Activated T-helper 17 cell treated with anti-CD3 and anti-CD28 coated beads, Interleukin-2, amount 50 U/mL, for 72 hours (primary cell): Measurements from ENCODE around the gene RPL36AL. TPM values are rescaled to one million over a fixed set of nuclear protein-coding genes. Genes with fewer than 3 reads are reported as not detected.
"Not testable (repeated sequence)": the region's sequence is repeated elsewhere in the genome, so short reads cannot be mapped to it uniquely, and the experiment has no call there.

ENCODE experiments used
- ATAC-seq: fragments of 150-1000 bp; cut with Tn5 transposase; replicated peaks from 2 replicates; pipeline ENCODE4 v1.10.0; 2021; ENCODE audit warnings: mild to moderate bottlenecking, moderate library complexity
- H3K27ac Mint-ChIP-seq: one replicate; pipeline ENCODE4 v1.8.0; 2022; ENCODE audit warnings: mixed read lengths
- H3K27me3 Mint-ChIP-seq: one replicate; pipeline ENCODE4 v1.8.0; 2022; ENCODE audit warnings: mixed read lengths
- H3K36me3 Mint-ChIP-seq: one replicate; pipeline ENCODE4 v1.8.0; 2022; ENCODE audit warnings: low read depth, mild to moderate bottlenecking, mixed read lengths
- H3K4me1 Mint-ChIP-seq: one replicate; pipeline ENCODE4 v1.8.0; 2022; ENCODE audit warnings: mixed read lengths
- H3K4me3 Mint-ChIP-seq: one replicate; pipeline ENCODE4 v1.8.0; 2022; ENCODE audit warnings: mild to moderate bottlenecking, mixed read lengths
- H3K9me3 Mint-ChIP-seq: one replicate; pipeline ENCODE4 v1.8.0; 2022; ENCODE audit warnings: mixed read lengths
- total RNA-seq, 2 donors: library from RNA; stranded (reverse); gene quantifications; one replicate each; pipeline ENCODE4 v1.2.3, GENCODE V29; 2022

RPL36AL gene
- total RNA-seq, result 100 to 1,000 TPM; 182 to 184 TPM

DNA sequence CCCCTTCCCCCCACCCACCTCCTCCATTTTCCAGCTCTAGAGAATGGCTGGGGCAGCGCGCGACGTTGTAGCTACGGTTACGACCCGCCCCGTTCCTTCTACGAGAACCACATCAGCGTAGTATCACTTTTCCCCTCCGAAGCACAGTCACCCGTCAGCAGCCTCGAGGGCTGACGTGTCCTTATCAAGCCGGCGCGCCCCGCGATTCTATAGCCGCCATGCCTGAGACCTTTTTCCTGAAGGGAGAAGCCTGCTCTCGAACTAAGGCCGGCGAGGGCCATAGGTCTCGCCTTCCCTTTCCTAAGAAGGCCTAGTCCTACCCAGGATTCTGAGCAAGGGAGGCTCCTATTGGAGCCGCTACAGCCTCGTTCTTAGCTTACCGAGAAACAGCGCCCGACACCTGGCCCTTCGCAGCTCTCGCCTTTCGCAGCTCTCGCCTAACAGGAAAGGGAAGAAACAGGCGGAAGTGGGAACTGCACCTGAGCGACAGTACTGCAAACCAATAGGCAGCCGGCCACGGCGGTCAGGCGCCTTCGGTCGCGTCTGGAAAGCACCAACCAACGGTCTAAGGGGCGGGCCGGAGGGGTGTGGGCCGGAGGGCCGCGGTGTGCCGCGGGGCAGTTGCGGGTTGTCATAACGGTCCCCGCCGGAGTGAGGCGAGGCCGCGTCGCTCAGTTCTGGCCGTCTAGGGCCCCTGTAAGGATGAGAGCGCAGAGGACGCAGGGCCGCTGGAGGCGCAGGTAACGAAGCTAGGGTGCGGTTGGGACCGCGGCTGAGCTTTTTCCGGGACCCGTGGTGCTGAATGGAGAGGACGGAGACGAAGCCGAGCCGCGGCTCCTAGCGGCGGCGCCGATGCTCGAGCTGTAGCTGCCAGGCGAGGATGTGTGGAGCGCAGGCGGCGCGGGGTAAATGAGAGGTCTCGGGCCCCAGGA is at the start of gene RPL36AL, which contains the start of gene MGAT2:
RPL36AL (minus strand) TSS at position 445 of the 932 bp plus-strand sequence. CDS start 1,522 bp downstream, outside the sequence.
MGAT2 (plus strand) TSS at position 618 of the 932 bp plus-strand sequence. CDS start 470 bp downstream, outside the sequence.
- Mint-ChIP-seq H3K4me1 (peaks cover 19% of the 10 kb centered on the region), H3K27me3 (no peaks in the 10 kb centered on the region), H3K9me3 (no peaks in the 10 kb centered on the region), H3K36me3 (peaks cover 99% of the 10 kb centered on the region), H3K27ac (peak within 1 kb of the TSS; percentile 99), H3K4me3 (peak within 1 kb of the TSS; percentile 95)
- ATAC-seq, result peak; percentile 90

- Mint-ChIP-seq H3K36me3 (peaks cover 6% of the 10 kb centered on the region), H3K27me3 (no peaks in the 10 kb centered on the region), H3K27ac (no peak overlapping the region), H3K9me3 (no peaks in the 10 kb centered on the region), H3K4me1 (no peaks in the 10 kb centered on the region), H3K4me3 (no peak overlapping the region)
- no peak for ATAC-seq
Observed at GRCh38 chr14:49659526-49660455, 39.4 kb upstream of the RPL36AL start.

- H3K4me3 Mint-ChIP-seq, result not testable (repeated sequence)
Observed at GRCh38 chr14:49657500-49657899, 37.1 kb upstream of the RPL36AL start.

GRCh38 chr14:49654511-49654910 is 34.1 kb upstream of the RPL36AL start:
- no peak for ATAC-seq
- H3K36me3 Mint-ChIP-seq, result peaks cover 8% of the 10 kb centered on the region
- no peaks in the 10 kb centered on the region for H3K4me1 Mint-ChIP-seq

More at GRCh38 chr14:49657500-49657899, 37.1 kb upstream of the RPL36AL start:
- not testable (repeated sequence) for H3K4me1 Mint-ChIP-seq, H3K36me3 Mint-ChIP-seq, H3K27ac Mint-ChIP-seq, H3K9me3 Mint-ChIP-seq, H3K27me3 Mint-ChIP-seq, ATAC-seq

GRCh38 chr14:49653508-49653907 is 33.1 kb upstream of the RPL36AL start:
- Mint-ChIP-seq H3K4me1 (no peaks in the 10 kb centered on the region), H3K27ac (no peak overlapping the region), H3K9me3 (no peaks in the 10 kb centered on the region), H3K27me3 (no peaks in the 10 kb centered on the region), H3K36me3 (peaks cover 11% of the 10 kb centered on the region), H3K4me3 (no peak overlapping the region)
- ATAC-seq, result no peak

More at GRCh38 chr14:49654511-49654910, 34.1 kb upstream of the RPL36AL start:
- H3K27me3 Mint-ChIP-seq, result no peaks in the 10 kb centered on the region
- no peak overlapping the region for H3K4me3 Mint-ChIP-seq
- H3K9me3 Mint-ChIP-seq, result no peaks in the 10 kb centered on the region
- H3K27ac Mint-ChIP-seq, result no peak overlapping the region

GRCh38 chr14:49642163-49642562 is 21.7 kb upstream of the RPL36AL start:
- Mint-ChIP-seq H3K9me3 (no peaks in the 10 kb centered on the region), H3K27me3 (no peaks in the 10 kb centered on the region)

GRCh38 chr14:49641697-49642129 is 21.3 kb upstream of the RPL36AL start:
- peaks cover 76% of the 10 kb centered on the region for H3K36me3 Mint-ChIP-seq

More at GRCh38 chr14:49642163-49642562, 21.7 kb upstream of the RPL36AL start:
- H3K4me1 Mint-ChIP-seq, result peaks cover 25% of the 10 kb centered on the region
- H3K27ac Mint-ChIP-seq, result peak overlapping the region; percentile 47
- H3K4me3 Mint-ChIP-seq, result no peak overlapping the region
- peaks cover 76% of the 10 kb centered on the region for H3K36me3 Mint-ChIP-seq
- ATAC-seq, result no peak

GRCh38 chr14:49640540-49641417 is 20.4 kb upstream of the RPL36AL start:
- no peak overlapping the region for H3K4me3 Mint-ChIP-seq
- H3K27ac Mint-ChIP-seq, result peak overlapping the region; percentile 21
- no peaks in the 10 kb centered on the region for H3K27me3 Mint-ChIP-seq
- peaks cover 33% of the 10 kb centered on the region for H3K4me1 Mint-ChIP-seq
- H3K9me3 Mint-ChIP-seq, result no peaks in the 10 kb centered on the region
- ATAC-seq, result no peak
- H3K36me3 Mint-ChIP-seq, result peaks cover 80% of the 10 kb centered on the region

More at GRCh38 chr14:49641697-49642129, 21.3 kb upstream of the RPL36AL start:
- Mint-ChIP-seq H3K4me3 (no peak overlapping the region), H3K9me3 (no peaks in the 10 kb centered on the region), H3K27ac (peak overlapping the region; percentile 47), H3K27me3 (no peaks in the 10 kb centered on the region), H3K4me1 (peaks cover 30% of the 10 kb centered on the region)
- no peak for ATAC-seq

DNA sequence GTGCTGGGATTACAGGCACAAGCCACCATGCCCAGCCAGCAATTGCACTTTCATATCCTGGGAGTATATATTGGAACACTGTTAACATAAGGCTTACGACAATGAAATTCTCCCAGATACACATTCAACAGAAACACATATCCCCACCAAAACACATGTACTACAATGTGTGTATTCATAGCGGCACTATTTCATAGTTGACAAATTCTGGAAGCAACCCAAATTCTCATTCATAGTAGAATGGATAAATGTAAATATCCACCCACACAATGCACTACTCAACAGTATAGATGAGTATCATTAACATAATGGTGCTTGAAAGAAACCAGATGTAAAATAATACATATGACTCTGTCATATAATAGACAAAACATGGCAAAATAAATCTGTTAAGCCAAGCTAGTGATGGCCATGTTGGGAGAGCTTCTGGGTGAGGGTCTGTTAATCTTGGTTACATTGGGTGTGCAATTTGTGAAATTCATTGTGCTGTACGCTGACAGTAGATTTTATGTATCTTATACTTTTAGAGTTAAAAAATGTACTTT is 17.2 kb upstream of the RPL36AL start:
- Mint-ChIP-seq H3K9me3 (no peaks in the 10 kb centered on the region), H3K36me3 (peaks cover 85% of the 10 kb centered on the region), H3K27me3 (no peaks in the 10 kb centered on the region), H3K27ac (peak overlapping the region; percentile 98), H3K4me3 (peak overlapping the region; percentile 94), H3K4me1 (peaks cover 33% of the 10 kb centered on the region)
- no peak for ATAC-seq

GRCh38 chr14:49636866-49637265 is 16.4 kb upstream of the RPL36AL start:
- peaks cover 79% of the 10 kb centered on the region for H3K36me3 Mint-ChIP-seq
- H3K4me1 Mint-ChIP-seq, result peaks cover 27% of the 10 kb centered on the region
- peak overlapping the region; percentile 98 for H3K27ac Mint-ChIP-seq
- no peak for ATAC-seq
- H3K27me3 Mint-ChIP-seq, result no peaks in the 10 kb centered on the region
- H3K9me3 Mint-ChIP-seq, result no peaks in the 10 kb centered on the region
- H3K4me3 Mint-ChIP-seq, result peak overlapping the region; percentile 94

DNA sequence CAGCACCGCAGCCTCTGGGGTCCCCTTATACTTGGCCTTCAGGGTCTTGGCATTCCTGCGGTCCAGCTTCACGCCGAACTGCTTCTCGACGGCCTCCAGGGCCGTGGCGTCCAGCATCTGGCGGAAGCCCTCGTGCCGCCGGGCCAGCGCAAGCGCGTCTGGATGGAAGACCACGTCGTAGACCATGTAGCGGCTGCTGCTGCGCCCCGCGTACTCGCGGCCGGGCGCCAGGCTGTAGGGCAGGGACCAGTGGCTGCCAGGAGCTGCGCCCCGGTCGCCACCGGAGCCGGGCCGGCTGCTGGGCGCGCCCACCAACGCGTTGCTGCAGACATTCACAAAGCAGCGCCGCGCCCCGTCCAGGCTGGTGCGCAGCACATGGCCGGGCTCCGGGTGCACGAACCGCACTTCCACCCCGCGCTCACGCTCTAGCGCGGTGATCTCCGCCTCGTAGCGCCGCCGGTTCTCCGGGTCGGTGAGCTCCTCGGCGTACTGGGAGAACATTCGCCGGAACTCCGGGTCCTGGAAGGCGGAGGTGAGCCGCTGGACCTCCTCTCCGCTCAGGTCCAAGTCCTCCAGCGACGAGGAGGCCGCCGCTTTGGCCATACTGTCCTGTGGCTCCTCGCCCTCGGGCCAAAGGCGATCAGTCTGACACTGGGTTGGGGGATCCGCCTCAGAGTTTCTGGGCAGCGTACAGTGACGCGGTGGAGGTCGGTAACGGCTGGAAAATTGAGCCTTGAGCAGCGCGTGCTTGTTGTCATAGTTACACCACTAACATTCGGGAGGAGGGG is 14.3 kb upstream of the RPL36AL start, which contains the start of gene DNAAF2:
DNAAF2 (minus strand) TSS at position 698 of the 788 bp plus-strand sequence; CDS start at position 603, 95 bp downstream.
- H3K9me3 Mint-ChIP-seq, result no peaks in the 10 kb centered on the region
- peaks cover 22% of the 10 kb centered on the region for H3K4me1 Mint-ChIP-seq
- H3K36me3 Mint-ChIP-seq, result peaks cover 78% of the 10 kb centered on the region
- peak within 1 kb of the TSS; percentile 98 for H3K27ac Mint-ChIP-seq
- peak; percentile 42 for ATAC-seq
- H3K4me3 Mint-ChIP-seq, result peak within 1 kb of the TSS; percentile 94
- H3K27me3 Mint-ChIP-seq, result no peaks in the 10 kb centered on the region

DNA sequence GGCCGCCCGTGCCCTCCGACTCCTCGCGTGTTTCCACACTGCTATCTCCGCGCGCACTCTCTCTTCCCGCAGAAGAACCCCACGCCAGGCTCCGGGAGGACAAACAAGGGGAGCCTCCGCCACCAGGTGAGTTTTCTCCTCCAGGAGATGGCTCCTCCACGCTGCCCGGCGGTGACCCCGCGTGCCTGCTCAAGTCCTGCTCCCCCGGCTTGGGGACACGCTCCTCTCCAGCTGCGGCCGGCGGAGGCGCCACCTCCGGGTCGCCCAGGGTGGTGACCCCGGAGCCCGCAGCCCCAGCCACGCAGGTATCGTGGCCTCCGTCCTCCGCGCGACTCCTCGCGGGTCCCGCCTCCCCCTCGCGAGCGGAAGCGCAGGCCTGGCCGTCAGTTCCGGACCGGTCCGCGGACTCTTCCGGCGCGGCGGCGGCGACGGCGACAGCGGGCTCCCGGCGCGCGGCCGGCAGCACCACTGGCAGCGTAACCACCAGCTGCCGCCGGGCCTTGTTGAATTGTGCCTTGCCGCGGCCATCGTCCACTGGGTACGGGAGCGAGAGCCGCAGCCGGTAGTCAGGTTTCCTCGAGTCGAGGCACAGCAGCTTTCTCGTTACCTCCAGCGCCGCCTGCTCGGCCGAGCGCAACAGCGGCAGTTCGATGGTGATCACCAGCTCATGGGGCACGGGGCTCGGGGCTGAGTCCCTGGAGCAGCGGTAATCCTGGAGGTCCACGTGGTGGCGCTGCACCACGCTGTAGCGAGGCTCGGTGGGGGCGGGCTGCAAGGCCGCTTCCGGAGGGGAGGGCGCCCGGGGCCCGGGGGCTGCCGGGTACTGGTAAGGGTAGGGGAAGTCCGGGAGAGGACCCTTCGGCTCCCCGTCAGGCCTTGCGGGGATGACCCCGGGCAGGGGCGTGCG is 13.5 kb upstream of the RPL36AL start:
- H3K4me1 Mint-ChIP-seq, result peaks cover 21% of the 10 kb centered on the region
- H3K9me3 Mint-ChIP-seq, result no peaks in the 10 kb centered on the region
- peak overlapping the region; percentile 94 for H3K4me3 Mint-ChIP-seq
- peak overlapping the region; percentile 93 for H3K27ac Mint-ChIP-seq
- H3K27me3 Mint-ChIP-seq, result no peaks in the 10 kb centered on the region
- peaks cover 78% of the 10 kb centered on the region for H3K36me3 Mint-ChIP-seq
- ATAC-seq, result peak; percentile 81
